GM21390 (cell line): ENCODE data around the gene SMKR1.
"Not testable (repeated sequence)": the region's sequence is repeated elsewhere in the genome, so short reads cannot be mapped to it uniquely, and the experiment has no call there.

Experiments used
- ATAC-seq: cut with Tn5 transposase; IDR thresholded peaks from one replicate; pipeline ENCODE4 v1.9.1; 2021; ENCODE audit not compliant: unreplicated experiment

SMKR1 gene

GRCh38 chr7:129524405-129524804 is 22.1 kb downstream of the SMKR1 start:
- ATAC-seq, result not testable (repeated sequence)

- no peak for ATAC-seq
These were observed 23.0 kb downstream of the SMKR1 start for GRCh38 chr7:129525225-129525862.

DNA sequence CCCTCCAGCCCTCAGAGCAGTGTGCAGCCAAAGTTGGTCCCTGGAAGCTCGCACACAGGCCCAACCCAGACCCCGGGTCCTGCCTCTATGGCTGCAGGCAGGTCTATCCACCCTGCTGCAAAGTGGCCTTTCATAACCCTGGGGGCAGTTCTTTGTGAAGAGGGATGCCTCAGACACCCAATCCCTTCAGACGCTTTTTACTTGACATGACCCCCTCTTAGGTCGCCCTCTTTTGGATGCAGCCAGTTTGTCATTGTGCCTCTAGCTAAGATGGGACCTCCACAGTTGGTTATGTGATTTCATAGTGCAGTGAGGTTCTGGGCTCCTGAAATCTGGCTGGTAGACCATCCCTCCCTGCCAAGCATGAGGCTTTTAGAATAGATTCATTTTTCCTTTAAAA is 27.3 kb downstream of the SMKR1 start:
- no peak for ATAC-seq

DNA sequence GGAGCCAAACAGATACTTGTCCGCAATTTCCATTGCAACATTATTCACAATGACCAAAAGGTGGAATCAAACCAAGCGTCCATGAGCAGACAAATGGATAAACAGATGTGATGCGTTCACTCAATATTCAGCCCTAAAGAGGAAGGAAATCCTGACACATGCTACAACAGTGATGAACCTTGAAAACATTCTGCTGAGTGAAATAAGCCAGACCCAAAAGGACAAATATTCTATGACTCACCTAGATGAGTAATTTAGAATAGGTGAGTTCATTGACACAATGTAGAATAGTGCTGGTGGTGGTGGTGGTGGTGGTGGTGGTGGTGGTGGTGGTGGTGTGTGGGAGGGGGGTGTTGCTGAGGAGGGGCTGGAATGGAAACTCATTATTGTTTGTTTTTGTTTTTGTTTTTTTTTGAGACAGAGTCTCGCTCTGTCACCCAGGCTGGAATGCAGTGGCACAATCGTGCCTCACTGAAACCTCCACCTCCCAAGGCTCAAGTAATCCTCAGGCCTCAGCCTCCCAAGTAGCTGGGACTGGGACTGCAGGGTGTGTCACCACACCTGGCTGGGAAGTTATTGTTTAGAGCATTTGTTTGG is 28.6 kb downstream of the SMKR1 start:
- ATAC-seq, result no peak

GRCh38 chr7:129531721-129532120 is 29.4 kb downstream of the SMKR1 start:
- no peak for ATAC-seq

- no peak for ATAC-seq
These were observed 30.0 kb downstream of the SMKR1 start for GRCh38 chr7:129532375-129532774.

GRCh38 chr7:129534558-129535274 is 32.4 kb downstream of the SMKR1 start:
- ATAC-seq, result not testable (repeated sequence)

GRCh38 chr7:129535896-129536295 is 33.6 kb downstream of the SMKR1 start:
- no peak for ATAC-seq

- no peak for ATAC-seq
These were observed 34.0 kb downstream of the SMKR1 start for GRCh38 chr7:129536323-129536722.

GRCh38 chr7:129538790-129539189 is 36.5 kb downstream of the SMKR1 start:
- ATAC-seq, result no peak

GRCh38 chr7:129540340-129540739 is 38.0 kb downstream of the SMKR1 start:
- no peak for ATAC-seq

DNA sequence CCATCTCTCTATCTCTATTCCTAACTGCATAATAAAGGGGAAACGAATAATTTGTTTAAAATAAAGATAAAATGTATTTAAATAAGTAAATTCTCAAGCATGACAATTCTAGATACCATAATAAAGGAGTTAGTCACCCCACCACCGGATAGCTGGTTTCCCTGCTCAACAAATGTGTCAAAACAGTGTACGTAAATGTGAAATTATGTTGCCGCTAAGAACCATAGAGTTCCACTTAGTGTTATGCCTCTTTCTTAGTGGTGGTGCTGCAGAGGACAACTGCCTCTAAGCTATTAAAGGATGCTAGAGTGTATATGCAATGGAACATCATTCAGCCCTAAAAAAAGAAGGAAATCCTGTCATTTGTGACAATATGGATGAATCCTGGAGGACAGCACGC is 42.4 kb downstream of the SMKR1 start:
- no peak for ATAC-seq

DNA sequence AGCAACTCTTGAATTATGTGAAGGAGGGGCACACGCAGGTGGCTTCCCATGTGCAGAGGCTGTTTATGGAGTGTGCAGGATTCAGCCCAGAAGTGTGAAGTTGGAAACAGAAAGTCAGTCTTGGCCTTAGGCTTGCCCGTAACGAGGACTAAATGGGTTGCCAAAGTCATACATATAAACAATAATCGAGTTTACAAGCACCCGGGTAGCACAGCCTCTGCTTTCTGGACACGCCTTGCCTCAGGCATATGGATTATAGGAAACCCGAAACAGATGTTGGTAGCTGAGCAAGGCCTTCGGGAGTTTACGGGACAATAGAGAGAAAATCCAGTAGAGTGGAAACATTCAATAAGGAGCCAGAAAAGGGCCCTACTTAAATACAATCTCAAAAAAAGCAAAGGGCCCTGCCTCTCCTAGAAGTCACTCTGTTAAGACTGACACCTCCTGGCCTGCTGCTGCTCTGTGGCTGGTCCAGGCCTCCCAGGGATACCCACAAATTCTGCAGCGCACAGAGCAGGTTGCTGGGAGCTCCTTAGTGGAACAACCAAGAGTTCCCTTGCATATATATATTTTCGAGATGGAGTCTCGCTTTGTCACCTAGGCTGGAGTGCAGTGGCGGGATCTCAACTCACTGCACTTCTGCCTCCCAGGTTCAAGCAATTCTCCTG is 48.5 kb downstream of the SMKR1 start:
- no peak for ATAC-seq

DNA sequence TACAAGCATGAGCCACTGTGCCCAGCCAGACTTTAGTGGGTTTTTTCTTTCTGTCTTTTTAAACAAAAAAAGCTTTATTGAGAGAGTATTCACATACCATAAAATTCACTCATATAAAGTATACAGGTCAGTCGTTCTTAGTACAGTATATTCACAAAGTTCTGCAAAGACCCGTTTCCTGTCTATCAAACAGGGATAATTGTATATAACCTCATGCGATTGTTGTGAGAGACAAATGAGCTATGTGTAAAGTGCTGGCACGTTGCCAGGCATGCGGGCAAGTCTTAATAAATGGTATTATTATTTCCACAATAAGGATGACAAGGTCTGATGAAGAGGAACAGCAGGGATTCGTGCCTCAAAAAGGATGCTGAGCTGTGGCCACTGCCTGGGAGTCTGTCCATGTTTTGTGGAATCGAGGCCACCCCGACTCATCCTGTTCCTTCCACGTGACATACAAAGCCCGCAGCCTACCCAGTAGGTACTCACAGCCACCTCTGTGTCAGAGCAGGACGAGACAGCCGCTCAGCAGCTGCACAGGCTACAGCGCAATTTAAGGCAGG is 51.6 kb downstream of the SMKR1 start:
- ATAC-seq, result no peak

DNA sequence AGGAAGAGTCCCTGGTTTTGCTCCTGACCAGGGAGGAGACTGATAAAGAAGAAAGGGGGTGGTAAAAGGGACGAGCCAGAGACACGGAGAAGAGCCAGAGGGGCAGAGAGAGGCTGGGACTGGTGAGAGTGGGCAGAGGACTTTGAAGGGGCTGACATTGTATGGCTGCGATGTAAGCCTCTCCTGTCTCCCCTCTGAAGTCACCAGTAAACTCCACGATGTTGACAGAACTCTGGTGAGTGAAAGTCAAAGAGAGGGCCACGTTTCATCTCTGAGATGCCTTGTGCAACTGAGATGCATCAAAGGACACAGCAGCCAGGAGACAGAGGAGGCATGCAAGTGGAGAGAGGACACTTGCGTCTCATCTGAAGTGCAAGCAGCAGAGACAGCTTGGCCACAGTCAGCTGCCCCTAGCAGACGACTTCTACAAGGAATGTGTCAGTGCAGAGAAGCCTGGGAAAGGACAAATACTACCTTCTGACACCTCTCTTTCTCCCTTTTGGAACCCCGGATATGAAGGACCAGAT is 54.3 kb downstream of the SMKR1 start:
- no peak for ATAC-seq

- ATAC-seq, result no peak
These were observed 55.6 kb downstream of the SMKR1 start for GRCh38 chr7:129557686-129558481.

DNA sequence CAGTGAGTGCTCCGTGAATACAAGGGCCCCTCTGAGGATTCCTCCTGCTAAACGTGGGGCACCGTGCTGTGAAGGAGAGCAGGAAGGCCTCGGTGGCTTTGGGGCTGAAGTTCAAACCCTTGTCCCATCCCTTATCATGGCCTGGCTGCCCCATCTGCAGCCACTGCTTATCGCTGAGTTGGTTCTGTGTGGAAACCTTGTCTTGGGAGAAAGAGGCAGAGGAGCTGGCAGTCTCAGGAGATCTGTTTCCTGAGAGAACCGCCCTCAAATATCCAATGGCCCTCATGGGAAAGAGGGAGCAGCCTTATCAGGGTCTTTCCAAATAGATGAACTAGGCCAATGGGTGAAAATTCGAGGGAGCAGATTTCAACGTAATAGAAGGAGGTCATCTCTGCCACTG is 57.2 kb downstream of the SMKR1 start:
- no peak for ATAC-seq

GRCh38 chr7:129560831-129561230 is 58.5 kb downstream of the SMKR1 start:
- ATAC-seq, result no peak

DNA sequence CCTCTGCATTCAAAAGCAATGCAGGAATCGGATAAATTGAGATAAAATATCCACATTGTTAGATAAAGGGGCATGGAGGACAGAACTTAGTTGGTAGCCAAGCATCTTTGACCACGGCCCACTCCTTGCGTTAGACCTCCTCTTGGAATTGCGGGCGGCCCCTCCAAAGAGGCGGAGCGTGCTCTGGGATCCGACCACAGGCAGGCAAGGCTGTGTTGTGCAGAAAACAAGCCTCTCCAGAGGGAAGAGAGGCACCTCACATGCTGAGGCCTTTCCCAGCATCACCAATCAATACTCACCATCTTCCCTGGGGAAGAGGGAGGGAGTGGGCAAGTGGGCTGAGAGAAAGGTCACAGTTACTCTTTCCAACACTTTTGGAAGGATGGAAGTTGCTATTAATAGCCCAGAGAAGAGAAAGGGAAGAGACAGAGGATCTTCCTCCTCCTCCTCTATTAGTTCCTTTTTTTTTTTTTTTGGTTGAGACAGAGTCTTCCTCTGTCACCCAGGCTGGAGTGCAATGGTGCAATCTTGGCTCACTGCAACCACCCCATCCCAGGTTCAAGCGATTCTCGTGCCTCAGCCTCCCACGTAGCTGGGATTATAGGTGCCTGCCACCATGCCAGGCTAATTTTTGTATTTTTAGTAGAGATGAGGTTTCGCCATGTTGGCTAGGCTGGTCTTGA is 59.5 kb downstream of the SMKR1 start:
- no peak for ATAC-seq
